ENCODE data around the gene GGT6.
"Not testable (repeated sequence)": the region's sequence is repeated elsewhere in the genome, so short reads cannot be mapped to it uniquely, and the experiment has no call there.

Gene GGT6

DNA sequence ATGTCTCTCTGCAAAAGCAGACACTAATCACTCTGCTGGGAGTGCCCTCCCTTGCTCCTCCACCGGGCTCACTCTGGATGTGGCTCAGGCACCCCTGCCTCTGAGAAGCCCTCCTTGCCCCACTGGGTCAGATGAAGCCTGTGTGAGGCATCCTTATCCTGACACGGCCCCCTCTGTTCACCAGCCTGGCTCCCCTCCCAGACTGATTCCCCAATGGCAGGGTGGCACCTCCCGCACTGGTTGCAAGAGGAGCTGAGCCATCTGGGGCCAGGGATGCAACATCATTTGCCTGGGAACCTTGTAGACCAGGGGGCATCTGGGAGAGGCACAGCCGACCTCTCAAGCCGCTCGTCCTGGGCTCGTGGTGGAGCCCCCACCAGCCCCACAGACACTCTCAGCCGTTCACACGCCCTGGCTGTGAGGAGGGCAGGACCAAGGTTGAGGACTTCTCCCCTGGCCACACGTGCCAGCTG is 30.6 kb upstream of the GGT6 start:
- no peak for DNase-seq

DNA sequence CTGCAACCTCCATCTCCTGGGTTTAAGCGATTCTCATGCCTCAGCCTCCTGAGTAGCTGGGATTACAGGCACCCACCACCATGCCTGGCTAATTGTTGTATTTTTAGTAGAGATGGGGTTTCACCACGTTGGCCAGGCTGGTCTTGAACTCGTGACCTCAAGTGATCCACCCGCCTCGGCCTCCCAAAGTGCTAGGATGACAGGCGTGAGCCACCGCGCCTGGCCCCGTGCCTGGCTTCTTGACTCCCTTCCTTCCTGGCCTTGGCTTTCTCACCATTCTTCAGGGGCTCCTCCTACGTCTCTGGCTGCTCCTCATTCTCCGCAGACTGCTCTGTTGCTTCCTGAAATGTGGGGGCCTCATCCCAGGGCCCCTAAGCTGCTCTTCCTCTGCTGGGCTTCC is 29.7 kb upstream of the GGT6 start:
- not testable (repeated sequence) for DNase-seq

DNA sequence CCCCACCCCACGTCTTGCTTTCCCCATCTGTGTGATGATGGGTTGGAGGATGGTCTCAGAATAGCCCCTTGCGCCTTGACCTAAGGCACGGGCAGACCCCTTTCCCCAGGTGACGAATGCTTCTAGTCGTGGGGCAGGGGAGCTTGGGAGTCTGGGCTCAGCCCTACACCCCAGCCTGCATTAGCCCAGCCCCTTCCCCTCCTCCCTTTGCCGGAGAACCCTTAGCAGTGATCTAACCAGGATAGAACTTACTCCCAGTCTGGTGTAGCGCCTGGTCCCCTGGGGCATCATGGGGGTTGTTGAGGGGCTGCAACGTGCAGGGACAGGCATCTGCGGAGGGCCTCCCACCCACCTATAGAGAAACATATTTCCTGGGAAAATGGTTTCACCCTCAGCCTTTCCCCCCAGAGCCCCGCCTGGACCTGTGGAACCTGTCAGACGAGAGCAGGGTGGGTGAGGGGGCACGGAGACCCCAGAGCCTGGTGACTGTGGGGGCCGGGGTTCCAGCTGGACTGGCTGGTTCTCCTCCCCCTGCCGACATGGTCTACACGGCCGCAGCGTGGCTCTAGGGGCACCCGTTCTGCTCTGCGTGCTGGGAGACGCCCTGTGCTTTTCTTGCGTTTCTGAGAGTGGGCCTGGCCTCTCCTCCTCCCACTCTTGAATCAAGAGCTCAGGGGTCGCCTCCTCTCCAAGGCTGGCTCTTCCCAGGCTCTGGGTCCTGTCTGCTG is 28.7 kb upstream of the GGT6 start:
- no peak for DNase-seq

DNA sequence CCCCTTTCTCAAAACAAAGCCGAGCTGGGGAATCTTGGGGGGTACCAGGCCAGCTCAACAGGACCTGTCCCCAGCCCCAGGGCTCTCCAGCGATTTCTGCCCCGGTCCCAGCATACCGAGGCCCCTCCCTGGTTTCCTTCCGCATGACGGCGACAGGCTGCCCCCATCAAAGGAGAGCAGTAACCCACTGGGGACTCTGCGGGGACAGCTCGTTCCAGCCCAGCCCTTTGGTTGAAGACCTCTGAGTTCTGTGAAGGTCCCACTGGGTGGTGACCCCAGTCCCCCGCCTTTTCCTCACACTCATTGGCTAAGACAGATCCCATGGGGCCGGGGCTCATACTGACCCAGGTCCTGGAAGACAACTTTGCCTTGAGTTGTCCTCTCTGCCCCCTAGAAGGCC is 28.0 kb upstream of the GGT6 start:
- DNase-seq = no peak

DNA sequence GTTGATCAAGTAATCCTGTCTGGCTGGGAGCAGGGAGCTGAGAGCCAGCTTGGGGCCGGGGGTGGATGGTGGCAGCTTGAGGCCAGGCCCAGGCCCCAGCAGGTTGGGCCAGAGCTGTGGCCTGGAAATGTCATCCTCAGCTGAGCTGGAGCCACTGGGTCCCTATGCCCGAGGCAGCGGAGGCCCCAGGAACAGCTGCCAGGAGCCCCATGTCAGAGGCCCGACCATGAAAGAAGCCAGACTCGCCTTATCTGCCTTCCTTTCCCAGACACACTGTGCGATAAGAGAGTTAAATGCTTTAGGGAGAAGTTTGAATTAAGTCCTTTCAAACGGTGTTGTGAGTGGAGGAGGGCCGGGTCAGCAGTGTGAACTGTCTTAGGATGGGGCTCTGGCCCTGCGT is 27.4 kb upstream of the GGT6 start:
- no peak for DNase-seq

DNA sequence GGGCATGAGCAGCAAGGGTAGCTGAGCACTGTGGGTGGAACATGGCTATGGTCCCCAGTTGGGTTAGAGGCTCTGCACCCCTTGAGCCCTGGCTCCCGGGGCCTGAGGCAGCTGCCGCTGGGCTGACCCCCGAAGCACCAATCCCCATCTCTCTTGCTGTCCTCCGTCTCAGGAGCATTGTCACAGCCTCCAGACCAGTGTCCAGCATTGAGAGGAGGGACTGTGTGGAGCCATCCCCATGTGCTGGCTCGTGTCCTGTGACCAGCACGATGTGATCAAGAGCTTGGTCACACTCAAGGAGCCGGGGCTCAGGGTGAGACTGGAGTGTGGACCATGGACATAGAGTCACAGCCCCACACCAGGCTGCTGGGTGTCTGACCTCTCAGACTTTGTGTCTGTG is 26.8 kb upstream of the GGT6 start:
- DNase-seq = no peak

DNA sequence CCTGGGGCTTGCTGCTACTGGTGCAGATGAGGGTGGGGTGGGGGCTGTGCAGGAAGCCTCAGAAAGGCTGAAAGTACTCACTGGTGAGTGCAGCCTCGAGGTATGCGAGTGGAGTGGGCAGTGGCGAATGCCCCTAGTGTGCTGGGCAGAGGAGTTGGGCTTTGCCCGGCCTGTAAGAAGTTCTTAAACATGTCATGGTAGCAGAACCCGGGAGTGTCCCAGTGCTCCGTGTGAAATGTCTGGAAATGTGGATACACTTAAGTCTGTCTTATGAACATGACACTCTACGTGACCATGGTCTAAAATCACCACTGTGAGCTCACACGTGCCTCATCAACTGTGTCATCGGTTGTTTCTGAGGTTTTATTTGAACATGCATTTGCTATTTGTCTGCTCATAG is 25.7 kb upstream of the GGT6 start:
- no peak for DNase-seq

DNA sequence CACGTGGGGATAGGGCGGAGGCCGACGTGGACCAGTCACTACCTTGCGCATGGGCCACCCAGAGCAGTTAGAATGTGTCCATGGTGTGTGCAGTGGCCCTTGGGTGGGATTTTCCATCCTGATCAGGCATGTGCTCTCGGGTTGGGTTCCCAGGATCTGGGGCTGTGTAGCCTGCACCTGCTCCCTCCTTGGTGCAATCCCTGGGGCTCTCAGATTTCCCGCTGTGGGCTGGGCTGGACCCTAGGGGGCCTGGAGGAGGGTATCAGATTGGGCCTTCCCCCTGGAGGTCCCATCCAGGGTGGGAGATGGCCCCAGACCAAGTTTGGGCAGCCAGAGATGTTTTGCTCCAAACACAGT is 25.2 kb upstream of the GGT6 start:
- DNase-seq = no peak

DNA sequence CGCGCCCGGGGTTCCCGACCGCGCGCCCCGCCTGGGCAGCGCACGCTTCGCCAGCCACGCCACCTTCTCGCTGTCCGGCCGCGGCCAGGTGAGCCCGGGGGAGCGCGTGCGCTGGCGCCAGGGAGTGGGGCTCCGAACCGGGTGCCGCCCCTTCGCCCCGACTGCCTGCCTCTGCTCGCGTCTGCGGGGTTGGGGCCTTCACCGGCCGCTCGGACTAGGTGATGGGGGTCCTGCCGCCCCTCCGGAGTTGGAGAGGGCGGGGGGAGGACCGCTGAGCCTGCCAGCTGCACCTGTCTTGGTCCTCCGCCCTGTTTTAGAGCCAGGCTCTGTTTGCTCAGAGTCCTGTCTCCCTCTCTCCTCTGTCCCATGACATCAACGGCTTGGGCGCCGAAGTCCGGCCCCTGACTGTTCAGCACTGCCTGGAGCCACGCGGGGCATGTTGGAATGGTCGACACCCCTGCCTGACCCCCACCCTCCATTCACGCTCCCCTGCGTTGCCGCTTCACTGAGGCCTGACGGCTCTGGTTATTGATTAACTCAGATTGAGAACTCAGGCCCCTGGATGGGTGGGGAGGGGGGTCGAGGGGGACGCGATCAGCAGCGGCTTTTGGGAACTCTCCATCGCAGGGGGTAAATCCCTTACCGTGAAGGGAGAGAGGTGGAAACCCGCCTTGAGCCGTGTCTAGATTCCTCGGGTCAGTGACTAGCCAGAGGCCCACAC is 24.7 kb upstream of the GGT6 start:
- no peak for DNase-seq

DNA sequence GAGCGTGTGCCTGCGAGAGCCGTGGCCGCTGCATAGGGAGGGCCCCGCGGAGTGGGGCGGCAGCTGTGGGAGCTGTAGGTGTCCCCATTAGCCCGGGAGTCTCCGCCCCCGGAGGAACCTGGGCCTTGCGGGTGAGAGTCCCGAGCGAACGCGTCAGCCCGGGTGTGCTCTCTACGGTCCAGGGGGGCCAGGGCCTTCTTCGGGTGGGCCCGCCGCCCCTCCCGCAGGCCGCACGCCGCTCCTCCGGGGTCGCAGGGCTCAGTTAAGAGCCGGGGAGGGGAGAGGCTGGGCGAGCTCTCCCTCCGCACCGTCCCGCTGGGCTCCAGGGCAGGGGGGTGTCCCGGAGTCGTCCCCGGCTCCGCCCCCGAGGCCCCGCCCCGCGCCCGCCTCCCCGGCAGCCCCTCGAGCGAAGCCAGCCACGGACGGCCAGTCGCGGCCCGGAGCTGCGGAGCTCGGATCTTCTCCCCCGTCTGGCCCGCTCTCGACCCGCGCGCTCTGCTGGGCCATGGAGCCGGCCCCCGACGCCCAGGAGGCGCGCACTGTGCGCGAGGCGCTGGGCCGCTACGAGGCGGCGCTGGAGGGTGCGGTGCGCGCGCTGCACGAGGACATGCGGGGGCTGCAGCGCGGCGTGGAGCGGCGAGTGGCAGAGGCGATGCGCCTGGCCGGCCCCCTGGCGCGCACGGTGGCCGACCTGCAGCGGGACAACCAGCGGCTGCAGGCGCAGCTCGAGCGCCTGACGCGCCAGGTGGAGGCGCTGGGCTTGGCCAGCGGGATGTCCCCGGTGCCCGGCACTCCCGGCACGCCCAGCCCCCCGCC is 23.9 kb upstream of the GGT6 start, which contains the start of gene SMTNL2:
Gene SMTNL2, plus strand, starts transcription at position 429 of the 816 bp plus-strand sequence. Its CDS starts 77 bp downstream, at position 506.
- no peak for DNase-seq

DNA sequence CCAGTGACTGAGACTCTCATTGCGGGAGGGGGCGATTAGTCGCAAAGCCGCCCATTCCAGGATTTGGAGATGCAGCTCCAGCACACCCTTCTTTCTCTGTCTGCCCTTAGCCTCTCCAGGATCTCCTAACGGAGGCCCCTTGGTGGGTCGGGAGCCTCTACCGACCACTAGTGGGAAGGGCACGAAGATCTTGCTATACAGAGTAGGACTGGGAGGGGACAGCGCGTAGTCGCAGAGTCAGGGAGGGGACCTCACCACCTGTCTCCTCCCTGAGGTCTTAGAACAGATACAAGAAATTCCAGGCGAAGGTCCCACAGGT is 23.4 kb upstream of the GGT6 start:
- no peak for DNase-seq

DNA sequence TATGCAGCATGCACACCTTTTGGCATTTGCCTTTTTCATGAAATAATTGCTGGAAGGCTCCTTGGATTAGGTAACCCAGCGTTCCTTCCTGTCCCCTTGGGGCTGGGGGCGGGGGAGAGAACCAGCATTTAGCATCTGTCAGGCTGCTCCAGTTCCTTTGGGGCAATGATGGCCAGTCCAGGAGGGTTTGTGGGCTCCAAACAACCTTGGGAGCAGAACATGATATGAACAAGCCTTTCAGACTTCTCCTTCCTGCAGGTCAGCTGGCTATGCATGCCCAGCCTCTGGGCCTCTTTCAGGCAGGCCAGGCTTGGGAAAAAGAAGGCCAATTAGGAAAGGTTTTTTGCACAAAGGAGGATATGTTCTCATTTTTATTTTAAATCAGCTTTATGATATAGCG is 22.8 kb upstream of the GGT6 start:
- DNase-seq = no peak

DNA sequence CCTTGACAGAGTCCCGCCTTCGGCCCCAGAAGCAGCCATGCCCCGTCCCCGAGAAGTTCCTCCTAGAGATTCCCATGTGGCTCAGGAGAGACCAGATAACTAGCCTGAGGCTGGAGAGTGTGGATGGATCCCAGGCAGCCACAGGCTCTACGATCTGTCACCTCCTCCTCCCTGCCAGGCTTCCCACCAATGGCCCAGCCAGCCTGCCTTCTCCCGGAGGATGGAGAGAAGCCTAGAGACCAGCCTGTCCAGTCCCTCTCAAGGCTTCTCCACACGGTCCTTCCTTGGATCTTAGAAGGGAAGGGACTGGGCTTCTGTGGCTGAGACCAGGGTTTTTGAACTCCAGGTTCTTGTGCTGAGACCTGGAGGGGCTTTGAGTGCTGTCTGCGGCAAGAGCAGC is 22.3 kb upstream of the GGT6 start:
- no peak for DNase-seq

DNA sequence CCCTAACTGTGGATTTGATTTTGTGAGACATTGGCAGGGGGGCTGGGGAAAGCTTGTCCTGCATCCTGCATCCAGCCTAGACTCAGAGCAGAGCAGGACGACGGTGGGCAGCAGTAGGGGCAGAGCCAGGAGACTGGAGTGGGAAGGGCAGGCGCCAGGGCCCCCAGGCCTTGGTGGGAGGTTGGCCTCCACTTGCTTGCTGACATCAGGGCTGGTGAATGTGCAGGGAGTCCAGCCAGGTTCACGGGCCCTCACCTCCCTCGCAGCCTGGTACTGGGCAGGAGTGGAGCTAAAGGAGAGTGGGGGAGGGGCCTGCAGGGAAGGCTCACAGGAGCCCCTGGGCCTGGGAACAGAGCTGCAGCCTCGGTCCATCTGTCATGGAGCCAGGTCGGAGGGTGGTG is 21.7 kb upstream of the GGT6 start:
- no peak for DNase-seq

DNA sequence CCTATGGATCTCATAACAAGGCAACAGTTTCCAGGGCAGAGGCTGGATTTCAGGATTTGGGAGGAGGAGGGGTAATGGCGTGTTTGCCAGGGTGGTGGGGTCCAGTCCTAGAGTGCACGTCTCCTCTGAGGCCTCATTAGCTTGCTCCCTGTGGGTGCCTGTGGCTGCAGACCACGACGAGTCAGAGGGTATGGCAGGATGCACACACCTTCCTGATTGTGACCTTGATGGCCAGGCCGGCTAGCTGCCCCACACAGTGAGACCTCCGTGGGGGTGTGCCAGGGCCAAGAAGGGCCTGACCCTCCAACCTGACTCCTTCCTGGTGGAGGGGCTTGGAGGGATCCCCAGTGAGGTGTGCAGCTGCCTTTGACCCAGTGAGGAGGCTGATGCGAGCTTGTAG is 19.9 kb upstream of the GGT6 start:
- no peak for DNase-seq

DNA sequence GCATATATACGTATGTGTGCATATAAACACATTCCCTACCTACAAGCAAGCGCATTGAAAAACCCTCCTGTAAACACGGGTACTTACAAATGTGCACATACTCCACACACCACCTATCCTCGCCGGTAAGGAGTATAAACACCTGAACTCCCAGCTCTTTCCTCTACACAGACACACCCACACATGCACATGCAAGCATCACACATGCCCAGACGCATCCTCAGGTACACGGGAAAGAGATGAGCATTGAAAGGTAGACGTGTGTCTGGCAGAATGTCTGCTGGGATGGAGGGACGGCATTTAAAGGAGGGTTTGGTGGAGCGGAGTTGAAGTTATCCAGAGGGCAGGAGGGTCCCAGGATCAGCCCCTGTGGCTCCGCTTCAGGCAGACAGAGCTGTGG is 19.3 kb upstream of the GGT6 start:
- no peak for DNase-seq

DNA sequence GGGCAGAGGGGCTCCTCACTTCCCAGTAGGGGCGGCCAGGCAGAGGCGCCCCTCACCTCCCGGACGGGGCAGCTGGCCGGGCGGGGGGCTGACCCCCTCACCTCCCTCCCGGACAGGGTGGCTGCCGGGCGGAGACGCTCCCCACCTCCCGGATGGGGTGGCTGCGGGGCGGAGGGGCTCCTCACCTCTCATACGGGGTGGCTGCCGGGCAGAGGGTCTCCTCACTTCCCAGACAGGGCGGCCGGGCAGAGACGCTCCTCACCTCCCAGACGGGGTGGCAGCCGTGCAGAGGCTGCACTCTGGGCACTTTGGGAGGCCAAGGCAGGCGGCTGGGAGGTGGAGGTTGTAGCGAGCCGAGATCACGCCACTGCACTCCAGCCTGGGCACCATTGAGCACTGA is 18.0 kb upstream of the GGT6 start:
- not testable (repeated sequence) for DNase-seq

DNA sequence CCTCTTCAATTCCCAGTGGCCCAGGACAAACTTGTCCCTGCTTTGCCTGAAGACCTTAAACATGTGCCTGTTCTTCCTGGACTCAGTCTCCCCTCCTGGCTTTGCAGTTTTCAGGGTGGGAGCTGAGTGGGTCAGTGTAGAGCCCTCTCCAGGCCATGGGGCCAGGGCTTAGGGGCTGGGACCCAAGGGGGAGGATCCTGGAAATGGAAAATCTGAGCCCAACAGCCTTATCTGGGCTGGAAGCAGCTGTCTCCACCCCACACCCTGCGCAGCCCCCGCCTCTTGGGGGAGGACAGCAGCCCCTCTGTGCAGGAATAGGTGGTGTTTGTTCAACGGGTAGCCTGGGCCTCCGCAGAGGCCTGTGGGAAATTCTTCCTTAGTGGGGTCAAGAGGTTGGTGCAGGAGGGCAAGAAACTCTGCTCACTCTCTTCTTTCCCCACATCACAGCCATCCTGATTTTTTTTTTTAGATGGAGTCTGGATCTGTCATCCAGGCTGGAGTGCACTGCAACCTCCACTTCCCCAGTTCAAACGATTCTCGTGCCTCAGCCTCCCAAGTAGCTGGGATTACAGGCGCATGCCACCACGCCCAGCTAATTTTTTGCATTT is 17.1 kb upstream of the GGT6 start:
- no peak for DNase-seq

DNA sequence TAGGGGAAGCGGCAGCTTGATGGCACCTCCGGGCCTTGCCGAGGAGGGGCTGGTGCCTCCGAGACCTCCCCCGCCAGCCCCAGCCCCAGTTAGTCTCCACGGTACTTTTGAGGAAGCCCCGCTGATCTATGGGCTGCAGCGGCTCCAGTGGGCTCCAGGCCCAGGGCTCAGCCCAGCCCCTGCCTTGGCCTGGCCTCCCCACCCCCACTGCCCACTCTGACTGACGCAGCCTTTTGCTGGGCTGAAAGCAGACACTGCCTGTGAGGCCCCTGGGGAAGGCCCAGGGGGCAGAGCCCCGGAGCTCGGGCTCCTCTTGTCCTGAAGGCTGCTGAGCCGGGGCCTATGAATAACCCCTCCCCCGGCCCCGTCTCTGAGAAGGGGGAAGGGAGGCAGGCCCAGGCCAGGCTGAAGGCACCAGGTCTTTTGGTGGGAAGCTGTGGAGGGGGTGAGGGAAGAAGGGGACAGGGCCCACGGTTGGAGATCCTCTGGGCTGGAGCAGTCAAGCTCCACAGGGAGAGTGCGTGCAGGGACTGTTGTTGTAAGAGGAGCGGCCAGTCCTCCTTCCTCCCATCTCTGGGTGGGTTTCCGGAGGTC is 16.4 kb upstream of the GGT6 start:
- no peak for DNase-seq

DNA sequence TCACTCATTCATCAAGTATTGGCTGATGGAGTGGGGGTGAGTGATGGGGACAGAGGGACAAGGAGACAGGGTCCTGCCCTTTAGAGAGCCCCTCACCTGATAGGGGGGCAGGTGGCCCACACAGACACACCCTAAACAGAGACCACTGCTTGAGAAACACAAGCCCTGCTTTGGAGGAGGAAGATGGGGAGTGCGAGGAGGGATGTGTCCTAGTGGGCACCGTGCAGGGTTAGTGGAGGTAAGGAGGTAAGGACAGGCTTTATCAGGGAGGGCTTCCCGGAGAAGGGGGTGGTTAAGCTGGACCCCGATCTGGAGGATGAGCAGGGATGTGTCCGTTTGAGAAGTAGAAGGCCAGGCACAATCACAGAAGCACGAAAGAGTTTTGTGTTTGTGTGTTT is 15.8 kb upstream of the GGT6 start:
- DNase-seq = no peak

DNA sequence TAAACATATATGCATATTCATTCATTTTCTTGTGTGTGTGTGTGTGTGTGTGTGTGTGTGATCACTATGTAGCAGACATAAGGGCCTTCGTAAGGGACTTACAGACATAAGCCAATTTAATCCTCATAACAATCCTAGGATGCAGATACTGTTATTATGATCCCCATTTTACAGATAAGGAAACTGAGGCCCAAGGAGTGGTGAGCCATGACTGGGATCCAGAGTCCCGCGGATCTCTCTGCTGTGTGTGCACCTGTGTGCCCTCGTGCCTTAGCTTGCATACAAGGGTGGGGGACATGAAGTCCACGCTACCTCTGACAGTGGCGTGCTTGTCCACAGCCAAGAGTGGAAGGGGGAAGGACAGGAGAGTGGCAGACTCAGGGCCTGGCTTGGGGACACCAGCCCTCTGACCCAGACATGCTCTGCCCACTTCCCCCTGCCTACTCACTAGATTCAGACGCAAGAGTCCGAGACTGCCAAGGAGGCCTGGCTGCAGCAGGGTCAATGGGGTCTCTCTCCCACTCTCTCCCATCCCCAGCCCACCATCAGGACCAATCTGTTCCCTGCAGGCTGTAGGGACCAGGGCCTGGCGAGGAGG is 14.2 kb upstream of the GGT6 start:
- DNase-seq = no peak

DNA sequence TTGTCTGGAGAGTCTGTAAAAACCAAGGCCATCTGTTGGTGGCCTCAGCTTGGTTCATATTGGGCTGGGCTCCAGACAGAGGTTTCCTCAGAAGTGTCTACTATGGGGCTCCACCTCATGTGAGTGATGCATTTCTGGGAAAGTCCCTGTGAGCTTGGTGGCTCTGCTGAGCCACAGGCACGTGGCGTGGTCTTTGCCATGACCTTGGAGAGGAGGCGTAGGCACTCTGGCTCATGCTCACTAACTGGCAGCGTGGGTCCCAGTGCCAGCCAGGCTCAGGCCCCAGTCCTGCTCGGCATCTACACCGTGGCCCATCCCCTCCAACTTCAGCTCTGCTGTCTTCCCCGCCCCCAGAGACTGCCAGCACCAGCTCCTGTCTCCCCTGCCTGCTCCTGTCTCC is 13.3 kb upstream of the GGT6 start:
- DNase-seq = peak; percentile 79

DNA sequence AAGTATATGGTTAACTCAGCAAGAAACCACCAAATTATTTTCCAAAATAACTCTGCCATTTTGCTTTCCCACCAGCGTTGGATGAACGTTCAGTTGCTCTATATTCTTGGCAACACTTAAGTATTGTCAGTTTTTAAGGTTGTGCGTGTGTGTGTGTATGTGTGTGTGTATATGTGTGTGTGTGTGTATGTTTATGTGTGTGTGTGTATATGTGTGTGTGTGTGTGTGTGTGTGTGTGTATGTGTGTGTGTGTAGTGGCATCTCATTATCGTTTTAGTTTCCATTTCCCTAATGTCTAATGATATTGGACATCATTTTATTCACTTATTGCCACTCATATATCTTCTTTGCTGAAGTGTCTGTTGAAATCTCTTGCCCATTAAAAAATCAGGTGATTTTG is 12.7 kb upstream of the GGT6 start:
- no peak for DNase-seq
